ENCODE measurements around the gene CSE1L.

- TF ChIP-seq, protein P1, sequence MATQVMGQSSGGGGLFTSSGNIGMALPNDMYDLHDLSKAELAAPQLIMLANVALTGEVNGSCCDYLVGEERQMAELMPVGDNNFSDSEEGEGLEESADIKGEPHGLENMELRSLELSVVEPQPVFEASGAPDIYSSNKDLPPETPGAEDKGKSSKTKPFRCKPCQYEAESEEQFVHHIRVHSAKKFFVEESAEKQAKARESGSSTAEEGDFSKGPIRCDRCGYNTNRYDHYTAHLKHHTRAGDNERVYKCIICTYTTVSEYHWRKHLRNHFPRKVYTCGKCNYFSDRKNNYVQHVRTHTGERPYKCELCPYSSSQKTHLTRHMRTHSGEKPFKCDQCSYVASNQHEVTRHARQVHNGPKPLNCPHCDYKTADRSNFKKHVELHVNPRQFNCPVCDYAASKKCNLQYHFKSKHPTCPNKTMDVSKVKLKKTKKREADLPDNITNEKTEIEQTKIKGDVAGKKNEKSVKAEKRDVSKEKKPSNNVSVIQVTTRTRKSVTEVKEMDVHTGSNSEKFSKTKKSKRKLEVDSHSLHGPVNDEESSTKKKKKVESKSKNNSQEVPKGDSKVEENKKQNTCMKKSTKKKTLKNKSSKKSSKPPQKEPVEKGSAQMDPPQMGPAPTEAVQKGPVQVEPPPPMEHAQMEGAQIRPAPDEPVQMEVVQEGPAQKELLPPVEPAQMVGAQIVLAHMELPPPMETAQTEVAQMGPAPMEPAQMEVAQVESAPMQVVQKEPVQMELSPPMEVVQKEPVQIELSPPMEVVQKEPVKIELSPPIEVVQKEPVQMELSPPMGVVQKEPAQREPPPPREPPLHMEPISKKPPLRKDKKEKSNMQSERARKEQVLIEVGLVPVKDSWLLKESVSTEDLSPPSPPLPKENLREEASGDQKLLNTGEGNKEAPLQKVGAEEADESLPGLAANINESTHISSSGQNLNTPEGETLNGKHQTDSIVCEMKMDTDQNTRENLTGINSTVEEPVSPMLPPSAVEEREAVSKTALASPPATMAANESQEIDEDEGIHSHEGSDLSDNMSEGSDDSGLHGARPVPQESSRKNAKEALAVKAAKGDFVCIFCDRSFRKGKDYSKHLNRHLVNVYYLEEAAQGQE (IDR thresholded peaks at IDR 0.05; ENCODE audit: unreplicated experiment): no peak
- no peak for TF ChIP-seq EZH2 (IDR thresholded peaks at IDR 0.05; ENCODE audit: low read depth, unreplicated experiment)
- TF ChIP-seq CTCF (conservative IDR thresholded peaks at IDR 0.05; ENCODE audit: low read depth in 2 of 2): no peak
- no peak for TF ChIP-seq STAT1 (IDR thresholded peaks at IDR 0.05; ENCODE audit: unreplicated experiment)
These were observed 76.8 kb downstream of the CSE1L start for GRCh38 chr20:49122920-49123319.
